ENCODE measurements around the gene VPS13D. TPM values are rescaled to one million over a fixed set of nuclear protein-coding genes. Genes with fewer than 3 reads are reported as not detected.

Gene VPS13D
- total and polyA plus RNA-seq, 10 of the 15 experiments (the other 5 are each of a cell fraction or from before 2014, with no cell fraction given): 1.4 to 16.9 (median 8.5) TPM

- TF ChIP-seq CREM (IDR thresholded peaks at IDR 0.05; ENCODE audit: low read depth): no peak
Observed at GRCh38 chr1:12495725-12496124, 265.9 kb downstream of the VPS13D start (continued).

GRCh38 chr1:12496154-12496961 is 266.5 kb downstream of the VPS13D start:
- H3K4me1 ChIP-seq (ENCODE audit: control insufficient read depth, insufficient read depth, low read length): no peaks in the 10 kb centered on the region
- no peak overlapping the region for H3K9ac ChIP-seq (ENCODE audit: control insufficient read depth, insufficient read depth, low read length)
- H3K9me3 ChIP-seq (replicated peaks; ENCODE audit: control insufficient read depth, insufficient read depth, low read length): no peaks in the 10 kb centered on the region
- intact Hi-C loops (cut with micrococcal nuclease; ENCODE audit: unreplicated experiment) (no loop called here), in situ Hi-C loops (cut with MboI) (no loop called here)
- no peaks in the 10 kb centered on the region for H4K20me1 ChIP-seq (ENCODE audit: control insufficient read depth, insufficient read depth)
- SMC1A ChIA-PET (ENCODE audit: uncharacterized antibody, unreplicated experiment): no interaction called here
- BruUV-seq (replicated peaks): no TSS peak
- H3K4me2 ChIP-seq (ENCODE audit: control insufficient read depth, insufficient read depth): no peak overlapping the region
- no peak overlapping the region for H2AFZ ChIP-seq (ENCODE audit: control insufficient read depth, low read depth, low read length)
- ATAC-seq: no peak
- no peak overlapping the region for H3K4me3 ChIP-seq
- TF ChIP-seq REST (IDR thresholded peaks at IDR 0.05; ENCODE audit: low read depth, low read length): no peak
- TF ChIP-seq STAT1 (conservative IDR thresholded peaks at IDR 0.05): no peak
- no peak for TF ChIP-seq KAT2A (conservative IDR thresholded peaks at IDR 0.05; ENCODE audit: control insufficient read depth, low read depth, low read length)
- TF ChIP-seq BCL11A (IDR thresholded peaks at IDR 0.05; ENCODE audit: low read depth, low read length): no peak
- TF ChIP-seq TCF3 (IDR thresholded peaks at IDR 0.05; ENCODE audit: borderline replicate concordance, insufficient read depth, low read depth, low read length): no peak
- TF ChIP-seq CHD1 (IDR thresholded peaks at IDR 0.05; ENCODE audit: low read depth, low read length): no peak
- no peak for TF ChIP-seq NFYB (IDR thresholded peaks at IDR 0.05; ENCODE audit: insufficient read depth, low read depth, low read length)
- no peak for TF ChIP-seq ZSCAN29 (IDR thresholded peaks at IDR 0.05)
- TF ChIP-seq TBL1XR1 (IDR thresholded peaks at IDR 0.05; ENCODE audit: low read depth, low read length): no peak
- H3K27me3 ChIP-seq (replicated peaks in 1 of 2; ENCODE audit: control insufficient read depth in 2 of 2, insufficient read depth in 2 of 2, low read length in 1 of 2): no peaks in the 10 kb centered on the region
- 77% methylated on average over 9 of the region's 9 CpGs for WGBS (ENCODE audit: insufficient coverage, insufficient replicate concordance, low lambda C conversion rate, missing lambda C conversion rate)
- FAIRE-seq: no peak
- CTCF ChIA-PET: no interaction called here
- RAD21 ChIA-PET (ENCODE audit: unreplicated experiment): no interaction called here
- no peak for DNase-seq (ENCODE audit: low read depth, low spot score)
- POLR2A ChIA-PET: interaction anchor here (0.6 kb wide), 1 partner anchor 892 kb away, joined by 4 read pairs; no protein-coding TSS in a partner anchor
- H3K27ac ChIP-seq (ENCODE audit: control insufficient read depth, insufficient read depth): no peak overlapping the region
- H3K36me3 ChIP-seq (ENCODE audit: control insufficient read depth in 2 of 2, insufficient read depth in 2 of 2, low read length in 1 of 2): peaks cover 0 to 7% of the 10 kb centered on the region in 2 experiments; a peak in 1 of 4 replicates
- no peaks in the 10 kb centered on the region for H3K79me2 ChIP-seq (ENCODE audit: control insufficient read depth, insufficient read depth, low read length)
